K562 treated with DMSO at 1 percent for 4 hours (cell line): ENCODE data around the gene CNOT11. TPM values are rescaled to one million over a fixed set of nuclear protein-coding genes. Genes with fewer than 3 reads are reported as not detected.

Source experiments
- total RNA-seq: library from RNA; unstranded; fragments of 300-600 nt; gene quantifications from 2 replicates; pipeline ENCODE4 v1.2.3, GENCODE V29; 2022; ENCODE audit not compliant: insufficient read depth

The CNOT11 gene
- 40.4 and 46.6 TPM in 2 replicates for total RNA-seq

DNA sequence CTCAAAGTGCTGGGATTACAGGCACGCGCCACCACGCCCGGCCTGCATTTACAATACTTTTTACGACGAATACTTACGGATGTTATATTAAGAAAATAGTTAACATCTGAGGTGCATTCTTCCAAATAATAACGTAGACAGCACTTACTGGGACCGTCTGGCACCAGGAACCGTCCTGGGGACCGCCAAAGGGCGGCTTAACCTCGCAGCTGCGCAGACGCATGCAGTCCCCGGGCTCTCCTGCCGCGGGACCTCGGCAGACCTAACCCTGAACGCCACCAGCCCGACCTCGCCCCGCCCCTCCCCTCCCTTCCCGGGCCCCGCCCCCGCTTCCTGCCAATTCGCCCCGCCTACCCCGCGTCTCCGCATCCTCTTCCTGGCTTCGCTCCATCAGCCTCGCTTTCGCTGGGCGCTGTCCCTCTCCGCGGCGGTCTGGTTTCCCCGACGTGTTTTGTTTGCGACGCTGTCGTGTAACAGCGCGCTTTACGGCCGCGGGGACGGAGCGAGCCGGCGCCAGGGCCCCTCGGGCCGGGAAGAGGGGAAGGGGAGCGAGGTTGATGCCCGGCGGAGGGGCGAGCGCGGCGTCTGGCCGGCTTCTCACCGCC is at the start of gene CNOT11:
Gene CNOT11, plus strand, starts transcription at position 479 of the 605 bp plus-strand sequence. Its CDS starts 79 bp downstream, at position 558.

DNA sequence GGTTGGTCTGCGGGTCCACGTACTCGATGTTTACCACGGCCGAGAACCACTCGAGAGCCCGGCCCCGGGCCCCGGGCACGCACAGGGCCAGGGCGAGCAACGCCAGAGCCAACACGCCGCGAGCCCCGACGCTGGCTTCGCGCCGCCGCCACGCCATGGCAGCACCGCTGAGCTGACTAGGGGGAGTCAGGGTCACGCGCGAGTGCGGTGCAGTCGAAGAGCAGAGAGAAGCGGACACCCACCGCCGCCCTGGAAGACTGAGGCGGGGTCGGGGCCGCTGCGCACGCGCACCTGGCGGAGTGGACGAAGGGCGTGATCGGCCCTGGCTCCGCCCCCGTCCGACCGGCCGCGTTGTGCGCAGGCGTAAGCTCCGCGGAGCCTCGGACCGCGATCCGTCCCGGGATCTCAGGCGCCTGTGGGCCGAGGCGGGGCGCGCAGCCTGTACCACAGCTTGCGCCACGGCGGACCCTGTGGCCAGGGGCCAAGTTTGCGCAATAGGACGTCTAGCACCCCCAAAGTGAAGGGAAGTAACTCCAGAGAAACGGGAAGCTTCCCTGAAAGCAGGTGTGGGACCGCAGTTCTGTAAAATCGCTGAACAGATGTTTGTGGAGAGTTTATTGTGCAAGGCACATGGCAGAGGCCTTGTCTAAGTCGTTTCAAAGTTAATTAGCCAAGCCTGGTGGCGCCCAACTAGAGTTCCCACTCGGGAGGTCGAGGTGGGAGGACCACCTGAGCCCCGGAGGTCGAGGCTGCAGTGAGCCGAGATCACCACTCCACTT is 55.9 kb downstream of the CNOT11 start, which contains the start of gene RNF149:
Gene RNF149, minus strand, starts transcription at position 270 of the 779 bp plus-strand sequence. Its CDS starts 113 bp downstream, at position 157.

Other genes with a start within 250 kb of the CNOT11 start
- gene TBC1D8, start 101.5 kb upstream of the CNOT11 start, total RNA-seq, result 3.7 and 5.7 TPM in 2 replicates
- gene RNF149, start 55.8 kb downstream of the CNOT11 start, total RNA-seq, result 15.6 and 16.1 TPM in 2 replicates
- gene CREG2, start 134.6 kb downstream of the CNOT11 start, total RNA-seq, result not detected in 2 replicates
- not detected in 2 replicates for gene RFX8, start 222.2 kb downstream of the CNOT11 start, total RNA-seq